ELR (cell line): ENCODE measurements around the gene NPS.

Source experiments
- DNase-seq: peaks from one replicate; pipeline ENCODE4 v3.0.0-alpha.2; 2015; ENCODE audit warnings: low read depth

Gene NPS

GRCh38 chr10:127549009-127549408, at the start of gene NPS:
NPS (plus strand) TSS chr10:127549309; CDS start chr10:127549369, 60 bp downstream.
- DNase-seq: no peak

GRCh38 chr10:127500127-127500526, 49.0 kb upstream of the NPS start:
- DNase-seq: no peak

- DNase-seq: no peak
Observed at GRCh38 chr10:127506094-127506493, 43.0 kb upstream of the NPS start.

- DNase-seq: no peak
Observed at GRCh38 chr10:127522298-127522697, 26.8 kb upstream of the NPS start.

- DNase-seq: no peak
Observed at GRCh38 chr10:127523476-127523875, 25.6 kb upstream of the NPS start.

- DNase-seq: no peak
Observed at GRCh38 chr10:127524229-127524628, 24.9 kb upstream of the NPS start.

- no peak for DNase-seq
Observed at GRCh38 chr10:127524908-127525665, 24.0 kb upstream of the NPS start.

GRCh38 chr10:127525686-127526085, 23.4 kb upstream of the NPS start:
- DNase-seq: no peak

- DNase-seq: no peak
Observed at GRCh38 chr10:127526161-127526560, 22.9 kb upstream of the NPS start.

- DNase-seq: no peak
Observed at GRCh38 chr10:127527320-127527719, 21.8 kb upstream of the NPS start.

GRCh38 chr10:127527891-127528290, 21.2 kb upstream of the NPS start:
- DNase-seq: no peak

GRCh38 chr10:127532193-127532592, 16.9 kb upstream of the NPS start:
- DNase-seq: no peak

GRCh38 chr10:127532659-127533058, 16.4 kb upstream of the NPS start:
- no peak for DNase-seq

GRCh38 chr10:127534074-127534473, 15.0 kb upstream of the NPS start:
- no peak for DNase-seq

GRCh38 chr10:127534496-127534895, 14.6 kb upstream of the NPS start:
- DNase-seq: no peak

GRCh38 chr10:127535802-127536515, 13.2 kb upstream of the NPS start:
- no peak for DNase-seq

GRCh38 chr10:127536972-127537760, 11.9 kb upstream of the NPS start:
- DNase-seq: no peak

- DNase-seq: no peak
Observed at GRCh38 chr10:127537924-127538323, 11.2 kb upstream of the NPS start.

GRCh38 chr10:127548022-127548421, 1.1 kb upstream of the NPS start:
- no peak for DNase-seq

- no peak for DNase-seq
Observed at GRCh38 chr10:127550861-127551260, 1.8 kb downstream of the NPS start.

- no peak for DNase-seq
Observed at GRCh38 chr10:127552446-127552845, 3.3 kb downstream of the NPS start.

- DNase-seq: no peak
Observed at GRCh38 chr10:127553417-127553816, 4.3 kb downstream of the NPS start.

GRCh38 chr10:127556916-127557315, 7.8 kb downstream of the NPS start:
- DNase-seq: peak; percentile 10
